Neural progenitor cell (in vitro differentiated cells): ENCODE data around the gene CBFA2T3. TPM values are rescaled to one million over a fixed set of nuclear protein-coding genes. Genes with fewer than 3 reads are reported as not detected.

Source experiments
- DNase-seq: peaks from one replicate; pipeline ENCODE4 v3.0.0-alpha.2; 2016; ENCODE audit warnings: low spot score
- H2AFZ ChIP-seq: fragments of 200-600 bp; sonication (generic); replicated peaks from 2 replicates; pipeline ENCODE4 v1.6.1; 2016; ENCODE audit warnings: antibody characterized with exemption
- H3F3A ChIP-seq: fragments of 200-600 bp; sonication (generic); 2 replicates; pipeline ENCODE4 v1.6.1; 2016; ENCODE audit warnings: antibody characterized with exemption, low read depth
- H3K27ac ChIP-seq: fragments of 200-600 bp; sonication (generic); 2 replicates; pipeline ENCODE4 v1.5.1; 2016; ENCODE audit warnings: mild to moderate bottlenecking
- H3K27me3 ChIP-seq: fragments of 200-600 bp; sonication (generic); 2 replicates; pipeline ENCODE4 v1.6.1; 2016; ENCODE audit warnings: mild to moderate bottlenecking, moderate library complexity
- H3K36me3 ChIP-seq: fragments of 200-600 bp; sonication (generic); 2 replicates; pipeline ENCODE4 v1.5.1; 2016
- H3K4me1 ChIP-seq: fragments of 200-600 bp; sonication (generic); 2 replicates; pipeline ENCODE4 v1.6.1; 2016; ENCODE audit warnings: mixed run types
- H3K4me2 ChIP-seq: fragments of 200-600 bp; sonication (generic); 2 replicates; pipeline ENCODE4 v1.6.1; 2016
- H3K4me3 ChIP-seq: fragments of 200-600 bp; sonication (generic); 2 replicates; pipeline ENCODE4 v1.5.1; 2016
- H3K79me2 ChIP-seq: fragments of 200-600 bp; sonication (generic); 2 replicates; pipeline ENCODE4 v1.6.1; 2016; ENCODE audit warnings: low read depth
- H3K9ac ChIP-seq: fragments of 200-600 bp; sonication (generic); 2 replicates; pipeline ENCODE4 v1.6.1; 2016
- H3K9me3 ChIP-seq: fragments of 200-600 bp; sonication (generic); 2 replicates; pipeline ENCODE4 v1.5.1; 2016; ENCODE audit warnings: low read depth
- H4K20me1 ChIP-seq: fragments of 200-600 bp; sonication (generic); 2 replicates; pipeline ENCODE4 v1.6.1; 2016; ENCODE audit warnings: low read depth
- H3K27ac Mint-ChIP-seq: 3 replicates; pipeline ENCODE4 v1.8.0; 2021; ENCODE audit warnings: mixed read lengths
- H3K27me3 Mint-ChIP-seq: 2 replicates; pipeline ENCODE4 v1.8.0; 2022; ENCODE audit warnings: low read depth, mild to moderate bottlenecking, inconsistent platforms, moderate library complexity, mixed read lengths; ENCODE audit not compliant: insufficient read depth
- H3K36me3 Mint-ChIP-seq: 3 replicates; pipeline ENCODE4 v1.8.0; 2021; ENCODE audit warnings: mixed read lengths
- H3K4me1 Mint-ChIP-seq: 3 replicates; pipeline ENCODE4 v1.8.0; 2021; ENCODE audit warnings: mixed read lengths
- H3K4me3 Mint-ChIP-seq: 3 replicates; pipeline ENCODE4 v1.8.0; 2021; ENCODE audit warnings: mild to moderate bottlenecking, moderate library complexity, mixed read lengths
- H3K9me3 Mint-ChIP-seq: 3 replicates; pipeline ENCODE4 v1.8.0; 2020; ENCODE audit warnings: mixed read lengths
- EZH2 ChIP-seq: fragments of 200-600 bp; sonication (generic); IDR thresholded peaks from 2 replicates; pipeline ENCODE4 v1.6.1; 2017; ENCODE audit warnings: antibody characterized with exemption, mild to moderate bottlenecking, moderate library complexity
- EZH2phosphoT487 ChIP-seq: fragments of 200-600 bp; sonication (generic); IDR thresholded peaks from 2 replicates; pipeline ENCODE4 v1.6.1; 2017; ENCODE audit warnings: antibody characterized with exemption
- total RNA-seq: library from RNA; depleted of rRNA; stranded (reverse); fragments of >200 nt; gene quantifications from 2 replicates; pipeline ENCODE4 v1.2.3, GENCODE V29; 2015; ENCODE audit warnings: low replicate concordance
- TF ChIP-seq, protein P1 (sequence below): fragments of 200-600 bp; sonication (generic); IDR thresholded peaks from 2 replicates; pipeline ENCODE4 v1.5.1; 2017; ENCODE audit warnings: antibody characterized with exemption, mild to moderate bottlenecking

Gene CBFA2T3
- total RNA-seq, 1 donor from 2014 or later = 0.22 TPM

DNA sequence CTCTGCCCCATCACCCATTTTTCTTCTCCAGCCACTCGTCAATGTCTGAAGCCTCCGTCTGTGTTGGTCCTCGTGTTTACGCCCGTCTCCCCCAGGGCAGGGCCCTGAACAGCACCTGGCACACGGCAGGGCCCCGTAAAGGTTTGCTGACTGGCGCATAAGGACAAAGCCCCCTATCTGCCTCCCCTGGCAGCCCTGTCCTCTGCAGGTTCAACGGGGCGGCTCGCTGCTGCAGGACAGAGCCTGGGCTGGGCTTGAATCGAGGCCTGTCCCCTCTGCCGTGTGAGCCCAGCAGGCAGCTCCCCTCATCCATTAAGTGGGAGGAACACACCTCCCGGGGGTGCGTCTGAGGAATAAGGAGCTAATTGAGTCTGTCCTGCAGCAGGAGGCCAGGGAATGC lies 64.5 kb downstream of the CBFA2T3 start:
- TF ChIP-seq EZH2 = no peak
- no peak for TF ChIP-seq EZH2phosphoT487
- Mint-ChIP-seq H3K36me3 (no peaks in the 10 kb centered on the region), H3K27ac (no peak overlapping the region), H3K4me1 (peaks cover 35% of the 10 kb centered on the region), H3K27me3 (peaks cover 10% of the 10 kb centered on the region), H3K9me3 (peaks cover 2% of the 10 kb centered on the region), H3K4me3 (no peak overlapping the region)
- Histone ChIP-seq H3K4me2 (no peak overlapping the region), H2AFZ (no peak overlapping the region), H3K4me3 (no peak overlapping the region), H3K4me1 (peaks cover 7% of the 10 kb centered on the region), H3K27ac (no peak overlapping the region), H4K20me1 (no peaks in the 10 kb centered on the region), H3K9me3 (no peaks in the 10 kb centered on the region), H3K9ac (no peak overlapping the region), H3K79me2 (no peaks in the 10 kb centered on the region), H3F3A (peaks cover 13% of the 10 kb centered on the region), H3K27me3 (no peaks in the 10 kb centered on the region), H3K36me3 (no peaks in the 10 kb centered on the region)
- DNase-seq = no peak

DNA sequence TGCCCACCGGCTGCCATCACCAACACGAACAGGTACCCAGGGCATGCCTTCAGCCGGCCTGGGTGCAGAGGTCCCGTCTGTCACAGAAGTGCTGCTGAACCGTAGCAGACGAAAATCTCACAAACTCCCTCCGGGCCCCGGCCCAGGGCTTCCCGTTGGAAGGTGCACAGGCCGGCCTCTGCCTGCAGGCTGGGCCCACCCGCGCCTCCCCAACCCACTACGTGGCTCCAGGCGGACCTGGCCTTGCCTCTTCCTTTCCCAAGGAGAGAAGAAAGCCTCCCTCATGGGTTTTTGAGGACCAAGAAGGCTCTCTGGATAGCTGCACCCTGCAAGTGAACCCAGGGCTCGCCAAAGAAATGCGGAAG lies 65.1 kb downstream of the CBFA2T3 start:
- H3K36me3 ChIP-seq = no peaks in the 10 kb centered on the region
- H3K27me3 ChIP-seq = no peaks in the 10 kb centered on the region
- H2AFZ ChIP-seq = no peak overlapping the region
- Mint-ChIP-seq H3K36me3 (no peaks in the 10 kb centered on the region), H3K27ac (no peak overlapping the region), H3K4me3 (no peak overlapping the region), H3K4me1 (peaks cover 31% of the 10 kb centered on the region), H3K27me3 (peaks cover 10% of the 10 kb centered on the region), H3K9me3 (peaks cover 2% of the 10 kb centered on the region)
- DNase-seq = no peak
- no peak overlapping the region for H3K4me2 ChIP-seq
- H3K4me1 ChIP-seq = peaks cover 7% of the 10 kb centered on the region
- no peaks in the 10 kb centered on the region for H3K9me3 ChIP-seq
- H4K20me1 ChIP-seq = no peaks in the 10 kb centered on the region
- no peak overlapping the region for H3K9ac ChIP-seq
- H3K27ac ChIP-seq = no peak overlapping the region
- TF ChIP-seq EZH2 = no peak
- no peak for TF ChIP-seq EZH2phosphoT487
- TF ChIP-seq, protein P1, sequence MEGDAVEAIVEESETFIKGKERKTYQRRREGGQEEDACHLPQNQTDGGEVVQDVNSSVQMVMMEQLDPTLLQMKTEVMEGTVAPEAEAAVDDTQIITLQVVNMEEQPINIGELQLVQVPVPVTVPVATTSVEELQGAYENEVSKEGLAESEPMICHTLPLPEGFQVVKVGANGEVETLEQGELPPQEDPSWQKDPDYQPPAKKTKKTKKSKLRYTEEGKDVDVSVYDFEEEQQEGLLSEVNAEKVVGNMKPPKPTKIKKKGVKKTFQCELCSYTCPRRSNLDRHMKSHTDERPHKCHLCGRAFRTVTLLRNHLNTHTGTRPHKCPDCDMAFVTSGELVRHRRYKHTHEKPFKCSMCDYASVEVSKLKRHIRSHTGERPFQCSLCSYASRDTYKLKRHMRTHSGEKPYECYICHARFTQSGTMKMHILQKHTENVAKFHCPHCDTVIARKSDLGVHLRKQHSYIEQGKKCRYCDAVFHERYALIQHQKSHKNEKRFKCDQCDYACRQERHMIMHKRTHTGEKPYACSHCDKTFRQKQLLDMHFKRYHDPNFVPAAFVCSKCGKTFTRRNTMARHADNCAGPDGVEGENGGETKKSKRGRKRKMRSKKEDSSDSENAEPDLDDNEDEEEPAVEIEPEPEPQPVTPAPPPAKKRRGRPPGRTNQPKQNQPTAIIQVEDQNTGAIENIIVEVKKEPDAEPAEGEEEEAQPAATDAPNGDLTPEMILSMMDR = no peak
- no peaks in the 10 kb centered on the region for H3K79me2 ChIP-seq
- peaks cover 13% of the 10 kb centered on the region for H3F3A ChIP-seq
- H3K4me3 ChIP-seq = no peak overlapping the region

DNA sequence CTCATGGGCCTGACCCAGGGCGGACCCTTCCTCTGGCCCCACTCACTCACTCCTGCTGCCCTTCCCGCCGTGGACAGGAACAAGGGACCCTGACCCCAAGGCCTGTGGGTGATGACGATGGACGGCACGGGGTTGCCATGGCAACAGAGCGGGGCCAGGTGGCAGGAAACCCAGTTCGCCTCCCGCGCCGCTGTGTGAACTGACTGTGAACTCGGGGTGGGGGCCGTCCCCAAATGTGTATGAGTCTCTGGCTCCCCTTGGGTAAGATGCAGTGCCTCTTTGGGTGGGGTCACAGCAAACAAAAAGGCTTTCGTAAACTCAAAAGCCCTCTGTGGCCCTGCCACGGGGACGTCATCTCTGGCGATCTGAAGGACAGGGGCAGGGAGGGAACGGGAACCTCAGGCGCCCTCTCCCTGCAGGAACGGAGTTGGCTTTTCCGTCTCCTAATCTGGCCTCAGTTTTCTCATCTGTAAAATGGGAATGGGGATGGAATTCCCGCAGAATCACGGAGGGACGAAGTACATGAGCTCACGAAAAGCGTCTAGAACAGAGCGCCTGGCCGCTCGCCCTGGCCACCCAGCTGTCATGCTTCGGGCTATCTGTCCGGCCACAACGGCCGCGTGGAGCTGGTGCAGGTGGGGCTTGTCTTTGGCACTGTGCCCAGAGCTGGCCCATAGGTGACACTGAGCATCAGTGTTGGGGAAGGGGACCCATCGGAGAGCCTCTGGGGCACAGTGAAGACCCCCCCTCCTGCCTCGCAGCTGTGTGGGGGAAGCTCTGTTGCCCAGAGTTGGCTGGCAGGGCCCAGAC lies 65.7 kb downstream of the CBFA2T3 start:
- Histone ChIP-seq H3K9ac (no peak overlapping the region), H3K79me2 (no peaks in the 10 kb centered on the region), H3K36me3 (no peaks in the 10 kb centered on the region), H3K4me1 (peaks cover 7% of the 10 kb centered on the region), H4K20me1 (no peaks in the 10 kb centered on the region), H3K4me2 (no peak overlapping the region), H3F3A (peaks cover 9% of the 10 kb centered on the region), H3K27me3 (no peaks in the 10 kb centered on the region), H2AFZ (no peak overlapping the region), H3K9me3 (no peaks in the 10 kb centered on the region), H3K4me3 (no peak overlapping the region), H3K27ac (no peak overlapping the region)
- Mint-ChIP-seq H3K27ac (peak overlapping the region; percentile 50), H3K4me1 (peaks cover 28% of the 10 kb centered on the region), H3K27me3 (peaks cover 10% of the 10 kb centered on the region), H3K9me3 (peaks cover 2% of the 10 kb centered on the region), H3K4me3 (no peak overlapping the region), H3K36me3 (no peaks in the 10 kb centered on the region)
- no peak for DNase-seq
- TF ChIP-seq EZH2phosphoT487 (no peak), EZH2 (no peak)
- TF ChIP-seq, protein P1 = no peak
